Endothelial cell of umbilical vein (primary cell): Measurements from ENCODE around the gene ZIC4. TPM values are rescaled to one million over a fixed set of nuclear protein-coding genes. Genes with fewer than 3 reads are reported as not detected.
A peak's percentile ranks its signal among the peaks of the same experiment; 100 is the strongest.

Source experiments
- Bru-seq: library from RNA; stranded (reverse); fragments of 400-500 nt; gene quantifications from one replicate; lab custom pipeline; 2021; lab: Mats Ljungman, UMichigan
- BruChase-seq, 2 experiments: library from RNA; stranded (reverse); fragments of 400-500 nt; gene quantifications; one replicate each; lab custom pipeline; 2021; lab: Mats Ljungman, UMichigan
- BruUV-seq: library from RNA; stranded (reverse); fragments of 400-500 nt; replicated peaks from 2 replicates; lab custom pipeline; 2021; lab: Mats Ljungman, UMichigan
- CTCF ChIA-PET: fragments of 300-600, 350-600 bp; sonication (Branson Sonifier 250); formaldehyde crosslinking; loops from one replicate; lab custom pipeline; 2021; ENCODE audit warnings: antibody characterized with exemption, inconsistent platforms; lab: Charles Lee
- POLR2A ChIA-PET: fragments of 300-600, 350-600 bp; sonication (Branson Sonifier 250); formaldehyde crosslinking; loops from one replicate; lab custom pipeline; 2021; ENCODE audit warnings: antibody characterized with exemption, inconsistent platforms; lab: Charles Lee
- DNase-seq: peaks from one replicate; pipeline ENCODE4 v3.0.0-alpha.2; 2011; ENCODE audit warnings: low read depth, low spot score
- FAIRE-seq: peaks from 2 replicates; lab custom pipeline; 2011; peaks lifted over from hg19 to GRCh38; lab: Jason Lieb, UNC
- H2AFZ ChIP-seq: 2 replicates; pipeline ENCODE4 v1.6.0; 2012; ENCODE audit warnings: low read depth, low read length, control low read depth, inconsistent platforms
- H3K27ac ChIP-seq: 2 replicates; pipeline ENCODE4 v1.5.1; 2011; ENCODE audit warnings: low read depth, mild to moderate bottlenecking, control low read depth, low read length, moderate library complexity; ENCODE audit not compliant: insufficient read depth
- H3K27me3 ChIP-seq, 2 experiments: 2 replicates each; pipeline versions ENCODE4 v1.6.0 to v1.6.1; 2011; ENCODE audit warnings: low read length in 2 of 2, mixed read lengths in 1 of 2; ENCODE audit not compliant: control insufficient read depth in 2 of 2, insufficient read depth in 2 of 2
- H3K36me3 ChIP-seq, 2 experiments: 2 replicates in 1 of 2; 3 replicates in 1 of 2; pipeline ENCODE4 v1.5.1; 2011; ENCODE audit warnings: low read length in 2 of 2, mild to moderate bottlenecking in 1 of 2, moderate library complexity in 1 of 2; ENCODE audit not compliant: control insufficient read depth in 2 of 2, insufficient read depth in 2 of 2; ENCODE audit errors: extremely low read depth in 1 of 2
- H3K4me1 ChIP-seq: 3 replicates; pipeline ENCODE4 v1.5.1; 2011; ENCODE audit warnings: mild to moderate bottlenecking, low read length; ENCODE audit not compliant: control insufficient read depth, insufficient read depth; ENCODE audit errors: extremely low read depth
- H3K4me2 ChIP-seq: 2 replicates; pipeline ENCODE4 v1.6.1; 2011; ENCODE audit warnings: low read length, control low read depth, mixed read lengths; ENCODE audit not compliant: insufficient read depth
- H3K4me3 ChIP-seq, 3 experiments: fragments of 200-600 bp in 1 of 3; sonication (generic), shearing (Covaris generic) in 1 of 3; replicated peaks in 1 of 3; 2 replicates each; pipeline ENCODE4 v1.5.1; 2011 to 2016; ENCODE audit warnings: control low read depth in 3 of 3, low read length in 3 of 3, mild to moderate bottlenecking in 2 of 3, inconsistent platforms in 1 of 3, low read depth in 1 of 3, moderate library complexity in 1 of 3; ENCODE audit not compliant: insufficient read depth in 1 of 3
- H3K79me2 ChIP-seq: 2 replicates; pipeline ENCODE4 v1.6.0; 2012; ENCODE audit warnings: low read length, inconsistent platforms; ENCODE audit not compliant: control insufficient read depth, insufficient read depth
- H3K9ac ChIP-seq: replicated peaks from 2 replicates; pipeline ENCODE3; 2011; ENCODE audit warnings: low read length, control low read depth; ENCODE audit not compliant: insufficient read depth; ENCODE audit errors: extremely low read depth
- H3K9me1 ChIP-seq: replicated peaks from 3 replicates; pipeline ENCODE4 v1.6.0; 2011; ENCODE audit warnings: mild to moderate bottlenecking, low read length; ENCODE audit not compliant: control insufficient read depth, insufficient read depth; ENCODE audit errors: extremely low read depth
- H3K9me3 ChIP-seq: replicated peaks from 2 replicates; pipeline ENCODE4 v1.5.1; 2012; ENCODE audit warnings: low read length, inconsistent platforms; ENCODE audit not compliant: control insufficient read depth, insufficient read depth
- H4K20me1 ChIP-seq: replicated peaks from 2 replicates; pipeline ENCODE3; 2011; ENCODE audit warnings: mild to moderate bottlenecking, low read length; ENCODE audit not compliant: control insufficient read depth, insufficient read depth; ENCODE audit errors: extremely low read depth
- CTCF ChIP-seq, 2 donors: IDR thresholded peaks; 1 replicate in 1 of 2; 2 replicates in 1 of 2; pipeline ENCODE4 v1.5.1; 2011; ENCODE audit warnings: low read length in 2 of 2, mild to moderate bottlenecking in 2 of 2, moderate library complexity in 2 of 2, control low read depth in 1 of 2, inconsistent platforms in 1 of 2, low read depth in 1 of 2; ENCODE audit not compliant: insufficient read depth in 1 of 2; ENCODE audit errors: extremely low read depth in 1 of 2
- EZH2 ChIP-seq: IDR thresholded peaks from 2 replicates; pipeline ENCODE4 v1.6.1; 2012; ENCODE audit warnings: borderline replicate concordance, low read depth, mild to moderate bottlenecking, moderate library complexity, low read length, inconsistent platforms; ENCODE audit not compliant: severe bottlenecking
- FOS ChIP-seq: IDR thresholded peaks from 2 replicates; pipeline ENCODE4 v1.6.1; 2011; ENCODE audit warnings: mild to moderate bottlenecking, low read length, moderate library complexity, borderline replicate concordance; ENCODE audit not compliant: insufficient read depth
- GATA2 ChIP-seq: IDR thresholded peaks from 2 replicates; pipeline ENCODE4 v1.7.0; 2011; ENCODE audit warnings: low read depth, mild to moderate bottlenecking, moderate library complexity, mixed read lengths, low read length; ENCODE audit not compliant: insufficient read length, insufficient read depth
- JUN ChIP-seq: IDR thresholded peaks from 2 replicates; pipeline ENCODE4 v1.6.1; 2011; ENCODE audit warnings: borderline replicate concordance, low read depth; ENCODE audit not compliant: insufficient read length, insufficient read depth
- MAX ChIP-seq: IDR thresholded peaks from 2 replicates; pipeline ENCODE4 v1.6.1; 2011; ENCODE audit not compliant: insufficient read depth, insufficient read length
- MYC ChIP-seq: IDR thresholded peaks from one replicate; pipeline ENCODE4 v1.6.1; 2011; ENCODE audit warnings: mild to moderate bottlenecking, low read depth, low read length
- POLR2A ChIP-seq: IDR thresholded peaks from 2 replicates; pipeline ENCODE4 v1.6.1; 2012; ENCODE audit warnings: low read depth, mild to moderate bottlenecking, control low read depth, low read length
- POLR2AphosphoS5 ChIP-seq: IDR thresholded peaks from 2 replicates; pipeline ENCODE4 v1.6.1; 2012; ENCODE audit warnings: low read depth, mild to moderate bottlenecking, control low read depth, low read length, moderate library complexity; ENCODE audit not compliant: insufficient read depth
- dilution Hi-C: fragments of 300-500 bp; cut with MboI; formaldehyde crosslinking; loops from one replicate; pipeline ENCODE4 v1.15.0; 2019; ENCODE audit warnings: low sequenced_read_pairs; ENCODE audit not compliant: extremely low pct_ligation_motif_present
- intact Hi-C: fragments of 100-400 bp; cut with micrococcal nuclease; formaldehyde crosslinking; loops from one replicate; pipeline ENCODE4 v1.10.0; 2022
- long read RNA-seq: library from polyadenylated mRNA; stranded (forward); transcript quantifications from one replicate; pipeline ENCODE4 v2.0.0, GENCODE V29; 2021
- polyA minus RNA-seq, 3 experiments: library from RNA; depleted of rRNA, polyadenylated mRNA; stranded (reverse); fragments of >200 nt; gene quantifications; 1 replicate in 1 of 3; 2 replicates in 2 of 3; pipeline ENCODE4 v1.2.3, GENCODE V29; 2011
- polyA plus RNA-seq, 4 experiments: library from polyadenylated mRNA; depleted of rRNA in 3 of 4; stranded (reverse) in 3 of 4; unstranded in 1 of 4; fragments of >200 nt; gene quantifications; 2 replicates each; pipeline versions ENCODE4 v1.2.1 to v1.2.3, GENCODE V29; 2011 to 2012; ENCODE audit warnings: missing spikeins in 1 of 4
- total RNA-seq: library from RNA; stranded (reverse); gene quantifications from 2 replicates; pipeline ENCODE4 v1.2.3, GENCODE V29; 2021

ZIC4 gene
- total RNA-seq, result not detected in 2 replicates
- polyA plus RNA-seq, result not detected in 2 replicates
- not detected in 2 replicates for polyA plus RNA-seq (2011; cell fraction: cytosol; rRNA removed)
- not detected in 2 replicates for polyA plus RNA-seq (2011; cell fraction: nucleus; rRNA removed)
- polyA plus RNA-seq (2012), result not detected in 2 replicates
- polyA minus RNA-seq, result not detected in 2 replicates
- polyA minus RNA-seq (2011; cell fraction: cytosol; rRNA and poly(A)+ RNA removed), result not detected
- polyA minus RNA-seq (2011; cell fraction: nucleus; rRNA and poly(A)+ RNA removed), result not detected in 2 replicates
- Bru-seq, nascent RNA, result percentile 5 among the genes with signal in this experiment
- not detected for BruChase-seq, experiment 1, labeled RNA remaining after a 6-hour chase
- BruChase-seq, experiment 2, labeled RNA remaining after a 2-hour chase, result not detected
- long read RNA-seq, result 0 reads

- H3K79me2 ChIP-seq, result no peaks in the 10 kb centered on the region
- BruUV-seq, result no TSS peak
- intact Hi-C loops, result loop anchor here (5.0 kb wide), 1 partner anchor 49 kb away; no protein-coding TSS in a partner anchor
- H3K9me1 ChIP-seq, result no peaks in the 10 kb centered on the region
- no peaks in the 10 kb centered on the region for H4K20me1 ChIP-seq
- H3K4me1 ChIP-seq, result peaks cover 6% of the 10 kb centered on the region
- no peaks in the 10 kb centered on the region for H3K36me3 ChIP-seq
- TF ChIP-seq GATA2, result no peak
- TF ChIP-seq POLR2A, result no peak
- TF ChIP-seq FOS, result no peak
- TF ChIP-seq POLR2AphosphoS5, result no peak
- TF ChIP-seq JUN, result no peak
- TF ChIP-seq CTCF (IDR thresholded peaks at IDR 0.05; ENCODE audit: extremely low read depth in 1 of 2, insufficient read depth in 1 of 2, low read depth in 1 of 2, low read length in 2 of 2), result no peak
- TF ChIP-seq MAX, result no peak
- no peak for TF ChIP-seq MYC
- TF ChIP-seq EZH2, result no peak
- H3K9ac ChIP-seq, result no peak within 1 kb of the TSS
- FAIRE-seq, result no peak
- ChIA-PET CTCF (interaction anchor here (1.1 to 1.6 kb wide), 2 partner anchors 15 to 658 kb away, joined by 3 to 7 read pairs; no protein-coding TSS in a partner anchor), POLR2A (no interaction called here)
- no peaks in the 10 kb centered on the region for H3K9me3 ChIP-seq
- dilution Hi-C loops, result no loop called here
- no peak within 1 kb of the TSS for H3K4me2 ChIP-seq
- no peak within 1 kb of the TSS for H3K27ac ChIP-seq
- H3K4me3 ChIP-seq, result no peak within 1 kb of the TSS
- peaks cover 90 to 99% of the 10 kb centered on the region in 2 experiments for H3K27me3 ChIP-seq
- DNase-seq, result no peak
- H2AFZ ChIP-seq, result no peak within 1 kb of the TSS
These were observed at the start of gene ZIC4 for GRCh38 chr3:147406028-147406931. Gene ZIC4 (minus strand): TSS chr3:147406543. CDS start chr3:147402797, 3,746 bp downstream.
